ENCODE measurements around the gene THRSP. TPM values are rescaled to one million over a fixed set of nuclear protein-coding genes. Genes with fewer than 3 reads are reported as not detected.
"Not testable (repeated sequence)": the region's sequence is repeated elsewhere in the genome, so short reads cannot be mapped to it uniquely, and the experiment has no call there.

Gene THRSP
- polyA plus RNA-seq, 1 donor (not counting 4 experiments of a cell fraction or from before 2014, with no cell fraction given): not detected

GRCh38 chr11:78056093-78056492 lies 7.6 kb upstream of the THRSP start:
- dilution Hi-C loops (cut with MboI; ENCODE audit: extremely low pct_ligation_motif_present, low sequenced_read_pairs): no loop called here
- Histone ChIP-seq H3K9me1 (ENCODE audit: control insufficient read depth, extremely low read depth, insufficient read depth, low read length) (no peaks in the 10 kb centered on the region), H3K9ac (ENCODE audit: control insufficient read depth, extremely low read depth, insufficient read depth, low read length) (no peak overlapping the region), H3K4me3 (ENCODE audit: control insufficient read depth in 2 of 3, extremely low read depth in 1 of 3, insufficient read depth in 2 of 3, low read depth in 1 of 3, low read length in 3 of 3) (no peak overlapping the region), H3K27ac (ENCODE audit: control insufficient read depth, insufficient read depth, low read length) (no peak overlapping the region), H2AFZ (ENCODE audit: control insufficient read depth, low read length) (no peak overlapping the region), H4K20me1 (ENCODE audit: control insufficient read depth, extremely low read depth, insufficient read depth, low read length) (no peaks in the 10 kb centered on the region), H3K4me1 (ENCODE audit: control insufficient read depth, extremely low read depth, insufficient read depth, low read length) (peaks cover 3% of the 10 kb centered on the region), H3K4me2 (ENCODE audit: control insufficient read depth, extremely low read depth, insufficient read depth, low read depth, low read length) (no peak overlapping the region), H3K27me3 (ENCODE audit: control insufficient read depth, extremely low read depth, insufficient read depth, low read length) (no peaks in the 10 kb centered on the region), H3K79me2 (ENCODE audit: control insufficient read depth, insufficient read depth, low read length) (no peaks in the 10 kb centered on the region), H3K9me3 (ENCODE audit: control insufficient read depth, low read depth, low read length) (no peaks in the 10 kb centered on the region), H3K36me3 (ENCODE audit: control insufficient read depth in 2 of 2, extremely low read depth in 1 of 2, insufficient read depth in 2 of 2, low read length in 2 of 2) (no peaks in the 10 kb centered on the region)
- FAIRE-seq (no peak), DNase-seq (ENCODE audit: low read depth, low spot score) (no peak)
- no peak for TF ChIP-seq CTCF (optimal IDR thresholded peaks at IDR 0.05 in 1 of 3, IDR thresholded peaks at IDR 0.05 in 1 of 3, conservative IDR thresholded peaks at IDR 0.05 in 1 of 3; ENCODE audit: extremely low read depth in 1 of 3, insufficient read depth in 2 of 3, low read length in 3 of 3)
- TF ChIP-seq EZH2 (IDR thresholded peaks at IDR 0.05; ENCODE audit: low read length): no peak

- H3K4me2 ChIP-seq (ENCODE audit: control insufficient read depth, extremely low read depth, insufficient read depth, low read depth, low read length): no peak overlapping the region
- no peak for TF ChIP-seq CTCF (optimal IDR thresholded peaks at IDR 0.05 in 1 of 3, IDR thresholded peaks at IDR 0.05 in 1 of 3, conservative IDR thresholded peaks at IDR 0.05 in 1 of 3; ENCODE audit: extremely low read depth in 1 of 3, insufficient read depth in 2 of 3, low read length in 3 of 3)
- no peak for TF ChIP-seq EZH2 (IDR thresholded peaks at IDR 0.05; ENCODE audit: low read length)
- H3K4me3 ChIP-seq (ENCODE audit: control insufficient read depth in 2 of 3, extremely low read depth in 1 of 3, insufficient read depth in 2 of 3, low read depth in 1 of 3, low read length in 3 of 3): no peak overlapping the region
- no peak overlapping the region for H3K27ac ChIP-seq (ENCODE audit: control insufficient read depth, insufficient read depth, low read length)
- FAIRE-seq (no peak), DNase-seq (ENCODE audit: low read depth, low spot score) (no peak)
- H3K27me3 ChIP-seq (ENCODE audit: control insufficient read depth, extremely low read depth, insufficient read depth, low read length): no peaks in the 10 kb centered on the region
- H3K36me3 ChIP-seq (ENCODE audit: control insufficient read depth in 2 of 2, extremely low read depth in 1 of 2, insufficient read depth in 2 of 2, low read length in 2 of 2): no peaks in the 10 kb centered on the region
- no peak overlapping the region for H3K9ac ChIP-seq (ENCODE audit: control insufficient read depth, extremely low read depth, insufficient read depth, low read length)
- no peaks in the 10 kb centered on the region for H3K9me1 ChIP-seq (ENCODE audit: control insufficient read depth, extremely low read depth, insufficient read depth, low read length)
- dilution Hi-C loops (cut with MboI; ENCODE audit: extremely low pct_ligation_motif_present, low sequenced_read_pairs): no loop called here
- H4K20me1 ChIP-seq (ENCODE audit: control insufficient read depth, extremely low read depth, insufficient read depth, low read length): no peaks in the 10 kb centered on the region
- H3K79me2 ChIP-seq (ENCODE audit: control insufficient read depth, insufficient read depth, low read length): no peaks in the 10 kb centered on the region
- no peaks in the 10 kb centered on the region for H3K4me1 ChIP-seq (ENCODE audit: control insufficient read depth, extremely low read depth, insufficient read depth, low read length)
- no peak overlapping the region for H2AFZ ChIP-seq (ENCODE audit: control insufficient read depth, low read length)
- H3K9me3 ChIP-seq (ENCODE audit: control insufficient read depth, low read depth, low read length): no peaks in the 10 kb centered on the region
Observed at GRCh38 chr11:78057462-78058055, 6.1 kb upstream of the THRSP start.

- H3K36me3 ChIP-seq (ENCODE audit: control insufficient read depth in 2 of 2, extremely low read depth in 1 of 2, insufficient read depth in 2 of 2, low read length in 2 of 2); H3K9ac ChIP-seq (ENCODE audit: control insufficient read depth, extremely low read depth, insufficient read depth, low read length); H3K27ac ChIP-seq (ENCODE audit: control insufficient read depth, insufficient read depth, low read length); H3K4me3 ChIP-seq (ENCODE audit: control insufficient read depth in 2 of 3, extremely low read depth in 1 of 3, insufficient read depth in 2 of 3, low read depth in 1 of 3, low read length in 3 of 3); H3K9me3 ChIP-seq (ENCODE audit: control insufficient read depth, low read depth, low read length); H2AFZ ChIP-seq (ENCODE audit: control insufficient read depth, low read length); H3K4me1 ChIP-seq (ENCODE audit: control insufficient read depth, extremely low read depth, insufficient read depth, low read length); dilution Hi-C loops (cut with MboI; ENCODE audit: extremely low pct_ligation_motif_present, low sequenced_read_pairs); H3K9me1 ChIP-seq (ENCODE audit: control insufficient read depth, extremely low read depth, insufficient read depth, low read length); H4K20me1 ChIP-seq (ENCODE audit: control insufficient read depth, extremely low read depth, insufficient read depth, low read length); H3K79me2 ChIP-seq (ENCODE audit: control insufficient read depth, insufficient read depth, low read length); FAIRE-seq; H3K27me3 ChIP-seq (ENCODE audit: control insufficient read depth, extremely low read depth, insufficient read depth, low read length); DNase-seq (ENCODE audit: low read depth, low spot score); H3K4me2 ChIP-seq (ENCODE audit: control insufficient read depth, extremely low read depth, insufficient read depth, low read depth, low read length): not testable (repeated sequence)
Observed at GRCh38 chr11:78059749-78060328, 3.8 kb upstream of the THRSP start.
